ENCODE measurements around the gene EFCAB12.

- no peak for TF ChIP-seq CTCF (IDR thresholded peaks at IDR 0.05)
- no peak for TF ChIP-seq POLR2A (IDR thresholded peaks at IDR 0.05)
- no peak for TF ChIP-seq POLR2AphosphoS5 (IDR thresholded peaks at IDR 0.05)
Observed at GRCh38 chr3:129402616-129403015, 25.8 kb downstream of the EFCAB12 start.
